B cell (primary cell): ENCODE measurements around the gene SPATA32. TPM values are rescaled to one million over a fixed set of nuclear protein-coding genes. Genes with fewer than 3 reads are reported as not detected.

Source experiments
- ATAC-seq: fragments of 200-7000 bp; cut with Tn5 transposase; one replicate; pipeline ENCODE4 v1.10.0; 2021; ENCODE audit warnings: low read depth, mild to moderate bottlenecking, moderate number of reproducible peaks, moderate library complexity
- CTCF ChIA-PET: fragments of 350-600 bp; sonication (Branson Sonifier 250); formaldehyde crosslinking; loops from one replicate; lab custom pipeline; 2021; ENCODE audit warnings: antibody characterized with exemption, inconsistent platforms; lab: Charles Lee
- POLR2A ChIA-PET: fragments of 350-600 bp; sonication (Branson Sonifier 250); formaldehyde crosslinking; loops from one replicate; lab custom pipeline; 2021; ENCODE audit warnings: antibody characterized with exemption; lab: Charles Lee
- DNase-seq: peaks from one replicate; pipeline ENCODE4 v3.0.0; 2013
- H2AFZ ChIP-seq: 2 replicates; pipeline ENCODE4 v1.6.1; 2012; ENCODE audit warnings: mild to moderate bottlenecking, low read depth, low read length; ENCODE audit not compliant: insufficient read depth, poor library complexity, severe bottlenecking
- H3K27ac ChIP-seq, 2 donors: 1 replicate in 1 of 2; 2 replicates in 1 of 2; pipeline ENCODE4 v1.5.1; 2012 to 2013; ENCODE audit warnings: low read length in 2 of 2, mild to moderate bottlenecking in 2 of 2, moderate library complexity in 1 of 2
- H3K27me3 ChIP-seq, 4 experiments: fragments of 200-600 bp in 1 of 4; sonication (generic) in 1 of 4; replicated peaks in 1 of 4; 1 replicate in 2 of 4; 2 replicates in 2 of 4; pipeline versions ENCODE4 v1.6.1 to v1.7.0; 2013 to 2016; ENCODE audit warnings: low read length in 3 of 4, mild to moderate bottlenecking in 2 of 4, mixed read lengths in 1 of 4, moderate library complexity in 1 of 4; ENCODE audit not compliant: insufficient read depth in 4 of 4, control insufficient read depth in 3 of 4; ENCODE audit errors: control extremely low read depth in 1 of 4
- H3K36me3 ChIP-seq, 2 experiments: replicated peaks in 1 of 2; 1 replicate in 1 of 2; 2 replicates in 1 of 2; pipeline versions ENCODE4 v1.6.1 to v1.7.1; 2013; ENCODE audit warnings: low read length in 1 of 2; ENCODE audit not compliant: insufficient read depth in 2 of 2, control insufficient read depth in 1 of 2; ENCODE audit errors: control extremely low read depth in 1 of 2, extremely low read depth in 1 of 2
- H3K4me1 ChIP-seq, 2 donors: fragments of 200-600 bp in 1 of 2; sonication (generic) in 1 of 2; 1 replicate in 1 of 2; 2 replicates in 1 of 2; pipeline versions ENCODE4 v1.5.1 to v1.6.1; 2013 to 2017; ENCODE audit warnings: low read length in 2 of 2; ENCODE audit not compliant: control insufficient read depth in 2 of 2, insufficient read depth in 2 of 2
- H3K4me2 ChIP-seq: replicated peaks from 2 replicates; pipeline ENCODE3; 2012; ENCODE audit warnings: mild to moderate bottlenecking, low read depth, low read length; ENCODE audit not compliant: poor library complexity, severe bottlenecking
- H3K4me3 ChIP-seq, 5 experiments: fragments of 200-600 bp in 1 of 5; sonication (generic) in 1 of 5; 1 replicate in 3 of 5; 2 replicates in 2 of 5; pipeline versions ENCODE4 v1.5.1 to v1.7.0; 2011 to 2016; ENCODE audit warnings: low read length in 4 of 5, mild to moderate bottlenecking in 4 of 5, low read depth in 2 of 5, control low read depth in 1 of 5, moderate library complexity in 1 of 5; ENCODE audit not compliant: insufficient read depth in 1 of 5; ENCODE audit errors: control extremely low read depth in 1 of 5, extremely low read depth in 1 of 5
- H3K79me2 ChIP-seq: fragments of 200-600 bp; sonication (generic); one replicate; pipeline ENCODE4 v1.6.0; 2016; ENCODE audit warnings: low read length; ENCODE audit not compliant: control insufficient read depth, insufficient read depth
- H3K9ac ChIP-seq: fragments of 200-600 bp; sonication (generic); 2 replicates; pipeline ENCODE4 v1.6.1; 2017; ENCODE audit warnings: mild to moderate bottlenecking, low read length, moderate library complexity
- H3K9me3 ChIP-seq, 3 donors: one replicate each; pipeline versions ENCODE4 v1.6.1 to v1.7.1; 2013; ENCODE audit warnings: low read length in 2 of 3; ENCODE audit not compliant: control insufficient read depth in 2 of 3, insufficient read depth in 1 of 3; ENCODE audit errors: control extremely low read depth in 1 of 3
- H4K20me1 ChIP-seq: 2 replicates; pipeline ENCODE4 v1.6.0; 2012; ENCODE audit warnings: mild to moderate bottlenecking, low read length; ENCODE audit not compliant: insufficient read depth, control insufficient read depth, poor library complexity, severe bottlenecking
- H3K27ac Mint-ChIP-seq: one replicate; pipeline ENCODE4 v1.8.0; 2021; ENCODE audit warnings: mixed read lengths
- H3K27me3 Mint-ChIP-seq: one replicate; pipeline ENCODE4 v1.8.0; 2021; ENCODE audit warnings: mixed read lengths
- H3K4me1 Mint-ChIP-seq: one replicate; pipeline ENCODE4 v1.8.0; 2021; ENCODE audit warnings: mixed read lengths
- H3K4me3 Mint-ChIP-seq: one replicate; pipeline ENCODE4 v1.8.0; 2021; ENCODE audit warnings: mixed read lengths
- H3K9me3 Mint-ChIP-seq: one replicate; pipeline ENCODE4 v1.8.0; 2022; ENCODE audit warnings: mixed read lengths; ENCODE audit not compliant: insufficient read depth
- EZH2 ChIP-seq: IDR thresholded peaks from 2 replicates; pipeline ENCODE4 v1.6.1; 2012; ENCODE audit warnings: borderline replicate concordance, low read depth, mild to moderate bottlenecking, moderate library complexity, low read length; ENCODE audit not compliant: insufficient read depth, poor library complexity, severe bottlenecking
- WGBS: methylation state at CpG from one replicate; pipeline ENCODE4 v1.1.5; 2013; ENCODE audit warnings: missing lambda C conversion rate; ENCODE audit not compliant: insufficient coverage; 5-methylcytosine and 5-hydroxymethylcytosine counted together
- intact Hi-C: fragments of 100-400 bp; cut with micrococcal nuclease; formaldehyde crosslinking; loops from one replicate; pipeline ENCODE4 v1.10.0; 2022
- polyA plus RNA-seq: library from polyadenylated mRNA; depleted of rRNA; stranded (reverse); fragments of >200 nt; gene quantifications from 2 replicates; pipeline ENCODE4 v1.2.3, GENCODE V29; 2012
- total RNA-seq, 2 donors: library from RNA; stranded (reverse); fragments of 120-200 nt in 1 of 2; gene quantifications; 1 replicate in 1 of 2; 2 replicates in 1 of 2; pipeline versions ENCODE4 v1.2.3 to v1.2.4, GENCODE V29; 2013 to 2022
- TF ChIP-seq, protein P1 (sequence below): fragments of 200-600 bp; IDR thresholded peaks from one replicate; pipeline ENCODE4 v1.8.0; 2022; ENCODE audit warnings: antibody characterized with exemption, mild to moderate bottlenecking

The SPATA32 gene
- total and polyA plus RNA-seq, 2 donors (not counting 1 experiment from before 2014, with no cell fraction given) = 0.12 to 0.52 TPM

DNA sequence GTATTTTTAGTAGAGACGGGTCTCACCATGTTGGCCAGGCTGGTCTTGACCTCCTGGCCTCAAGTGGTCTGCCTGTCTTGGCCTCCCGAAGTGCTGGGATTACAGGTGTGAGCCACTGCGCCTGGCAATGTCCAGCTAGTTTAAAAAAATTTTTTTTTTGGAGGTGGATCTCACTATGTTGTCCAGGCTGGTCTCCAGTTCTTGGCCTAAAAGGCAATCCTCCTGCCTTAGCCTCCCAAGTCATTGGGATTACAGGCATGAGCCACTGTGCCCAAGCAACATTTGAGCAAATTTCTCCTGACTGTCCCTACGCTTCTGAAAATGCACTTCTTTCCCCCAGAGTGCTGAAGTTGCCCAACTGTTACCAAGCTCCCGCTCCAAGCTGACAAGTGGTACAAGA, 46.9 kb upstream of the SPATA32 start:
- no peak overlapping the region for H2AFZ ChIP-seq
- Mint-ChIP-seq H3K27ac (peak overlapping the region; percentile 85), H3K4me1 (peaks cover 81% of the 10 kb centered on the region), H3K9me3 (no peaks in the 10 kb centered on the region), H3K27me3 (no peaks in the 10 kb centered on the region), H3K4me3 (peak overlapping the region; percentile 85)
- no peaks in the 10 kb centered on the region for H3K9me3 ChIP-seq
- no peaks in the 10 kb centered on the region for H3K27me3 ChIP-seq
- no peak overlapping the region for H3K9ac ChIP-seq
- H3K4me3 ChIP-seq = no peak overlapping the region
- H3K4me1 ChIP-seq = peaks cover 90 to 95% of the 10 kb centered on the region in 2 donors
- no peak for TF ChIP-seq EZH2
- TF ChIP-seq, protein P1, sequence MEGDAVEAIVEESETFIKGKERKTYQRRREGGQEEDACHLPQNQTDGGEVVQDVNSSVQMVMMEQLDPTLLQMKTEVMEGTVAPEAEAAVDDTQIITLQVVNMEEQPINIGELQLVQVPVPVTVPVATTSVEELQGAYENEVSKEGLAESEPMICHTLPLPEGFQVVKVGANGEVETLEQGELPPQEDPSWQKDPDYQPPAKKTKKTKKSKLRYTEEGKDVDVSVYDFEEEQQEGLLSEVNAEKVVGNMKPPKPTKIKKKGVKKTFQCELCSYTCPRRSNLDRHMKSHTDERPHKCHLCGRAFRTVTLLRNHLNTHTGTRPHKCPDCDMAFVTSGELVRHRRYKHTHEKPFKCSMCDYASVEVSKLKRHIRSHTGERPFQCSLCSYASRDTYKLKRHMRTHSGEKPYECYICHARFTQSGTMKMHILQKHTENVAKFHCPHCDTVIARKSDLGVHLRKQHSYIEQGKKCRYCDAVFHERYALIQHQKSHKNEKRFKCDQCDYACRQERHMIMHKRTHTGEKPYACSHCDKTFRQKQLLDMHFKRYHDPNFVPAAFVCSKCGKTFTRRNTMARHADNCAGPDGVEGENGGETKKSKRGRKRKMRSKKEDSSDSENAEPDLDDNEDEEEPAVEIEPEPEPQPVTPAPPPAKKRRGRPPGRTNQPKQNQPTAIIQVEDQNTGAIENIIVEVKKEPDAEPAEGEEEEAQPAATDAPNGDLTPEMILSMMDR = no peak
- ChIA-PET POLR2A (interaction anchor here (0.6 kb wide), 1 partner anchor 132 kb away, joined by 4 read pairs; no protein-coding TSS in a partner anchor), CTCF (interaction anchor here (0.9 to 12.8 kb wide), 6 partner anchors 10 to 112 kb away, joined by 3 to 207 read pairs (median 8); no protein-coding TSS in a partner anchor)
- WGBS = 95% methylated on average over 5 of the region's 5 CpGs
- H4K20me1 ChIP-seq = no peaks in the 10 kb centered on the region
- peaks cover 2 to 37% of the 10 kb centered on the region in 2 experiments for H3K36me3 ChIP-seq
- intact Hi-C loops = no loop called here
- H3K27ac ChIP-seq = peak overlapping the region; percentile 81 to 90
- ATAC-seq (no peak), DNase-seq (no peak)
- peaks cover 96% of the 10 kb centered on the region for H3K79me2 ChIP-seq
- peak overlapping the region; percentile 28 for H3K4me2 ChIP-seq

DNA sequence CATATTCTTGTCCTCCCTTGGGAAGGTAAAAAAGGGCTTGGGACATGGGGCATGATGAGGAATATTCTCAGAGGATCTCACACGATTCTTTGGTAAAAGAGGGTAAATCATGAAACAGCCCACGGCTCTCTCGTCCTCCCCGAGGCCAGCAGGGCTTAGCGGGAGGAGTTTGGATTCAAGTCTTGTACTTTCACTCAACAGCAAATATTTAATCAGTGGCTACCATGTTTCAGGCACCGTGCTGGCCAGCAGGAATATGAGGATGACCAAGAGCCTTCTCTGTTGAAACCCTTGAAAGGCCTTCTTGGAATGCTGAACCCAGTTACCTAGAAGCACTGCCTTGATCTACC, 46.1 kb upstream of the SPATA32 start:
- Histone ChIP-seq H3K27ac (peak overlapping the region; percentile 81 to 90), H3K36me3 (peaks cover 2 to 37% of the 10 kb centered on the region in 2 experiments), H2AFZ (no peak overlapping the region), H3K79me2 (peaks cover 96% of the 10 kb centered on the region), H3K4me2 (peak overlapping the region; percentile 65), H4K20me1 (no peaks in the 10 kb centered on the region), H3K9me3 (no peaks in the 10 kb centered on the region), H3K4me3 (peak overlapping the region in 1 of 5 experiments; percentile 21), H3K4me1 (peaks cover 90 to 95% of the 10 kb centered on the region in 2 donors), H3K27me3 (no peaks in the 10 kb centered on the region), H3K9ac (no peak overlapping the region)
- Mint-ChIP-seq H3K9me3 (no peaks in the 10 kb centered on the region), H3K27ac (peak overlapping the region; percentile 98), H3K27me3 (no peaks in the 10 kb centered on the region), H3K4me1 (peaks cover 82% of the 10 kb centered on the region), H3K4me3 (peak overlapping the region; percentile 85)
- ChIA-PET CTCF (interaction anchor here (1.0 to 12.8 kb wide), 9 partner anchors 9 to 146 kb away, joined by 3 to 207 read pairs (median 6); partner anchors contain the start of genes HEXIM2 and MAP3K14), POLR2A (interaction anchor here (1.1 to 1.3 kb wide), 2 partner anchors 9 to 12 kb away, joined by 8 to 22 read pairs; partner anchors contain the start of gene MAP3K14)
- 0% methylated on average over 1 of the region's 6 CpGs for WGBS
- intact Hi-C loops = no loop called here
- DNase-seq (no peak), ATAC-seq (no peak)
- TF ChIP-seq, protein P1 = no peak
- no peak for TF ChIP-seq EZH2
